SIG-M5 (cell line): Measurements from ENCODE around the gene THBS3.
A peak's percentile ranks its signal among the peaks of the same experiment; 100 is the strongest.
"Not testable (repeated sequence)": the region's sequence is repeated elsewhere in the genome, so short reads cannot be mapped to it uniquely, and the experiment has no call there.

Source experiments
- DNase-seq: peaks from one replicate; lab custom pipeline; 2025; lab: John Stamatoyannopoulos, UW

Gene THBS3

GRCh38 chr1:155207806-155208540, at the start of gene THBS3:
TSS of gene THBS3 (minus strand) at chr1:155207897. CDS start at chr1:155207876, 21 bp downstream.
- DNase-seq = no peak

DNA sequence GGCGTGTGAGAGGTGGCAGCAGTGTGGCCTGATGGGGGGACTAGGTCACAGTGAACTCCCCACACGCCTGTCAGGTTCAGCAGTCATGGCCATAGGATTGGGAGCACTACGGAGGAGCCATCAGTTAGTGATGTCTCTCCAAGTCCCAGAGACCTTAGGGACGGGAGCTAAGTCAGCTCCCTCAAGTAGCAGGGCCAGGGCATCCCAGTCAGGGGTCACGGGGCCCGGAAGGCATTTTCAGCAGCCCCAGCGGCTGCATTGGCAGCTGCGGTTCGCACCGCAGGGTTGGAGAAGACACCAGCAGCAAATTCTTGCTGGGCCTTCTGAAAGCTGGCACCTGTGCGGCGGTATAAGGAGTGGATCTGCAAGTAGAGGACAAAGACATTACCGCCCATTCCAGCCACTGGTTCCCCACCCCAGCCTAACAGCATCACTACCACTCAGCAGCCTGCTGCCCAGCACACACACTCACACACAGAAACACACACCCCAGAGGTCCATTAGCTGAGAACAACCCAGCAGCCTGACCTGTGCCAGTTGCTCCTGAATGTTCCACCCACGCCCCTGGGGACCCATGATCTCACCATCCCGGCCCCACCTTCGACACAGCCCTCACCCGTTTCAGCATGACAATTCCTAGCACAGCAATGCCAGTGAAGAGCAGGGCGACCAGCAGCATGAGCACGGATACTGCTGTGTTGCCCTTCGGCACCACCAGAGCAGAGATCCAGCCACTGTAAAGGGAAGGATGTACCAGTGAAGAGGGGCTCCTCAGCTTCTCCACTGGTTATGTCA, 48.6 kb upstream of the THBS3 start:
- no peak for DNase-seq

DNA sequence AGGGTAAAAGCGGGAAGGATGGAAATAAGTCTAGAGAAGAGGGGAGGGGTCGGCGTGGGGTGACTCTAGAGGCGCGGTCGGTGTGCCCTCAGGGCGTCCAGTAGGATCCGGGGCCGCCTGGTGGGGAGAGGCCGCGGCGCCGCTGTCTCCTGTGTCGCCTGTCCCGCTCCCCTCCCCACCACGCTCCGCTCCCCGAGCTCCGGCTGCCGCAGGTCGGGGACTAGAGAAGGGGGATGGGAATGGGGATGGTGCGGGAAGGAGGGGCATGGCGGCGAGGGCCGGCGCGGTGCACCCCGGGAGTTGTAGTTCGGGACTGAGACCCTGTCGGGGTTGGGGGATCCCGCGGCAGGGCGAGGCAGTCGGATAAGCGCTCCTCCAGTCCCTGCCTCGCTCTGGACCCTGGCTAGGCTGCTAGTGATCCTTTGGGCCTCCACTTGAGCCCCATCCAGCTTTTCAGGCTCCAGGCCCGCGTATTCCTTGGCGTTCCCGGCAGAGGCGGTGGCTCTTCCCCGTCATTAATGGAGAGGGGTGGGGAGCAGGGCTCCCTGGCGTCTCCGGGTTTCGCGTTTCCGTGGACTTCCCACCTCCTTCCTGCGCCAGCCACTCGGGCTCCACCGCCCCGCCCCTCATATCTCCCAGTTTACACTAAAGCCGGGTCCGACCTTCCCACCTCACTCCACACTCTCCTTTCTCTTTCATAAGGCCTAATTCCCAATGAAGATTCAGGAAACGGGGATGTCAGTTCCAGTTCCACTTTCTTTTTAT, 47.7 kb upstream of the THBS3 start, which contains the start of gene ENTREP3:
ENTREP3 (minus strand) TSS at position 241 of the 765 bp plus-strand sequence. CDS start 606 bp downstream, outside the sequence.
- no peak for DNase-seq

- DNase-seq = no peak
These were observed 47.1 kb upstream of the THBS3 start for GRCh38 chr1:155254714-155255242.

- DNase-seq = no peak
These were observed 46.6 kb upstream of the THBS3 start for GRCh38 chr1:155254228-155254713.

- no peak for DNase-seq
These were observed 46.1 kb upstream of the THBS3 start for GRCh38 chr1:155253797-155254196.

DNA sequence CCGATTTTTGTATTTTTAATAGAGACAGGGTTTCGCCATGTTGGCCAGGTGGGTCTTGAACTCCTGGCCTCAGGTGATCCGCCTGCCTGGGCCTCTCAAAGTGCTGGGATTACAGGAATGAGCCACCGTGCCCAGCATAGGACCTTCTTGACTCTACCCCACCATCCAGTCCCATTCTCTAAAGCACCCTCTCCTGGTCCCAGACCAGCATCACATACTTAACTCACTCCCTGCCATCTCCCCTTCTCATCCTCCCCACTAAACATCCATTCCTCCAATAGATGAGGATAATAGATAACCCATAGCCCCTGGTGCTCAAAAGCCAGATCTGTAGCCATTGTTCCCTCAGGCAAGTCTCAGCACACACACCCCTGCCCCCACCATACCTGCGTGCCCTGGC, 45.5 kb upstream of the THBS3 start:
- DNase-seq = no peak

DNA sequence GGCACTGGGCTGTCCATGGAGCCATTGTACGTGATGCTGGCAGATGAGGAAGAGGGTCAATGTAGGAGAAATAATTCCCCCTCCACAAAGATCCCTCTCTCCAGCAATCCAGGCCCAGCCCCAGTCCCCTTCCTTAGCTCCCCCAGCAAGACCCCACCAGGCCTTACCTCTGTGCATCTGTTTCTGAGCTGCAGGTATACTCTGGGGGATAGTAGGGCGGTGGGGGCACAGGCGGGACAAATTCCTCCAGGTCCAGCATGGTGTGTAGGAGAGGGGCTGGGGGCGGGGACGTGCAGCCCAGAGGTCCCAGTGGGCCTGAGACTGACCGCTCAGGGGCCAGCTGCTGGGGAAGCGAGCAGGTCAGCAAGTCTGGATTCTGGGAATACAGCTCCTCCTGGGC, 43.9 kb upstream of the THBS3 start:
- DNase-seq = no peak

DNA sequence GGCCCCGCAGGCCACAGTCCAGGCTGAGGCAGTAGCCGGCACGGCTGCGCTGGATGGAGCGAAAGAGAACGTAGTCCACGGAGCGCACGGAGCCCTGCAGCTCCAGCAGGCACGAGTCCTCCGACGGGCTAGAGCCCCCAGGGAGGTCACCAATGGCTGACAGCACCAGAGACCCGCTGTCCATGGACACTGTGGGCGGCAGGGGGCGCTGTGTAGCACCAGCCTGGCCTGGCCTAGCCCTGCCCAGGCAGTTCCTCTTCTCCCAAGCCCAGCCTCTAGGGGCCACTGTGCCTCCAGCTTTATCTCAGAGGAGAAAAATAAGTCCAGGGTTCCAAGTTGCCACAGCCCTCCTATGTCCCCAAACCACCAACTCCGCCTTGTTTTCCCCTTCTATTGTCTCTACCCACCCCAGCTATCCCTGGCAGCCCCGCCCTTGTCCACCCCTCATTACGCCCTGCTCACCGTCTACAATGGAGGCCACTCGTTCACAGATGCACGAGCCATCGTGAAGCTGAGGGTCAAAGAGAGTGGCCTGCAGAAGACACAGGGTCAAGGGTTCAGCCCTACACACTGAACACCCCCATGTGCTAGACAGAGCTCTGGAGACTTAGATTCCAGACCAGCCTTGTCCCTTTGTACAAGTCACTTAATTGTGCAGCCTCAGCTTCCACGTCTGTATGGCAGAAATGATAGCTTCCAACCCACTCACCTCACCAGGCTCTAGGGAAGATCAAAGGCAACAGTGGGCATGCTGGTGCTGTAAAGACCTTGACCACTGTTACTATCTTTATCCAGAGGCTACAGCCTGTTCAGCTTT, 43.1 kb upstream of the THBS3 start:
- DNase-seq = peak; percentile 79

DNA sequence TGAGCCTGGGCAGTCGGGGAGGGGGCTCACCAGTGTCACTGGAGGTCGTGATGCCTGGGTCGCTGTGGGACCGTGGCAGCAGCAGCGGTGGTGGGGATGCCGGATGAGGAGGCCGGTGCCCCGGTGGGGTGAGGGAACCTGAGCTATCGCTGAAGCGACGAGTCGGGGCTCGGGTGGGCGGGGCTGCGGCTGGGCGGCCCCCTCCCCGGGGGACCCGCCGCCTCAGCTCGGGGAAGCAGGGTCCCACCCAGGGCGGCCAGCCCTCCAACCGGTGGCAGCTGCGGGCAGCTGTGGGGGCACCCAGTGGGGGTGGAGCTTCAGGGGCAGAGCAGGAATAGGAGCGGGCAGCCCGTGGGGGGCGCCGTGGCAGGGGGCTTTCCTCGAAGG, 42.5 kb upstream of the THBS3 start:
- no peak for DNase-seq

DNA sequence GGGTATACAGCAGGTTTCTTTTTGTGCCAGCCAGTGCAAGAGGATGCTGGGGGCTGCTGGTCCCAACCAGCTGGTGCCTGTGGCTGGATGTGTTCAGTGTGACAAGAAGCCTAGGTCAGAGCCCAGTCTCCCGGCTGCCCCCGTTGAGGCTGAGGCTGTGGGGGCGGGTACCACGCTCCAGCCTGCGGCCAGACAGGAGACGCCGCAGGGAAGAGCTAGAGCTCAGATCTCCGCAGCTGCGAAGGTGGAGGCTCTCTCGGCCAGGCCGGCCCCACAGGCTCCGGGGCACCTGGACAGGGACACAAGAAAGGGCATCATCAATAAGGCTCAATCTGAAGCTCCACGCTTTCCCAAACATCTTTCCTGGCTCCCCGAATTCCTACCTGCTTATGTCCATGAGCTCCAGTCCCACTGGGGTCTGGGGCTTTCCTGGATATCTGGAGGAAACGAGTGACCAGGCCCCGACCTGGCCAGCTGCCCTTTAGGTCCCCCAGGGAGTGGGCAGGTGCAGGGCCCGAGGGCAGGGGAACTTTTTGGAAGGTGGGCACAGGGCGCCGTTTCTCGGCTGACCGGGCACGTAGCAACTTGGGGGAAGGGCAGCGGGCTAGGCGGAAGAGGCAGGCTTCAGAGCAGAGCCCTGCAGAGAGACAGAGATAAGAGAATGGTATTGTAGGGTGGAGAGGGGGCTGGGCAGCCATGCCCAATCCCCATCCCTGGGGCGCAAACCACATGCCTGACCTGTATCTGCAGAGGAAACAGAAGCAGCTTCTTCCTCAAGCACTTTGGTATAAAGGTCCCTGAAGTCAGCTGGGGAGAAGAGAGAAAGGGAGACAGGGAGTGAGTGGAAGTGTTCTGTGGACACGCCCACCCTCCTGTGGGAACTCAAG, 40.2 kb upstream of the THBS3 start:
- DNase-seq = no peak

GRCh38 chr1:155246796-155247195, 39.1 kb upstream of the THBS3 start:
- not testable (repeated sequence) for DNase-seq

GRCh38 chr1:155245163-155245524, 37.4 kb upstream of the THBS3 start:
- DNase-seq = no peak

GRCh38 chr1:155244368-155245162, 36.9 kb upstream of the THBS3 start:
- DNase-seq = peak; percentile 99

GRCh38 chr1:155242805-155243358, 35.2 kb upstream of the THBS3 start:
- no peak for DNase-seq

- DNase-seq = no peak
These were observed 34.2 kb upstream of the THBS3 start for GRCh38 chr1:155241841-155242264.

DNA sequence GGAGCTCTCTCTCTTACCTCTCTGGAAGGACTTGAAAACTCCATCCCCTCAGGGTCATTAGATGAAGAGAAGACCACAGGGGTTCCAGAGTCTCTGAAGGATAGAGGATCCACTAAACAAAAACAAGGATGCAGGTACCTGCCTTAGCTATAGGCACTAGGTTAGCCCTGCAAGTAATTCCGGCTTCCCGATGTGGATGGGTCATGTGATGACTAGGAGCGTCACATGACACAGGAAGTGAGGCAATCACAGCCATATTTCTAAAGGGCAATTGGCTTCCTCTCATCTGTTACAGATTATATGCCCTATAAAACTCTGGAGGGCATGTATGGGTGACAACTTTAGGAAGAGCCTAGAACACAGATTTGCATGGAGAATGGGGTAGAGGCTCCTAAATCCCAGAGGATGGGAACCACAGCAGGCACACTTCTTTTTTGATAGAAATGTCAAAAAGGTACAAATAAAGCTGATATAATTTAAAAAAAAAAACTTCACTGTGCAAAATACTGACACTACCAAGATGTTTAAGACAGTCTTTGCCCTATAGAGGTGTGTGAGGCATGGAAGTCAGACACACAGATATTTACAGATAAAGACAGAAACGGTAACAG, 33.5 kb upstream of the THBS3 start:
- DNase-seq = no peak

DNA sequence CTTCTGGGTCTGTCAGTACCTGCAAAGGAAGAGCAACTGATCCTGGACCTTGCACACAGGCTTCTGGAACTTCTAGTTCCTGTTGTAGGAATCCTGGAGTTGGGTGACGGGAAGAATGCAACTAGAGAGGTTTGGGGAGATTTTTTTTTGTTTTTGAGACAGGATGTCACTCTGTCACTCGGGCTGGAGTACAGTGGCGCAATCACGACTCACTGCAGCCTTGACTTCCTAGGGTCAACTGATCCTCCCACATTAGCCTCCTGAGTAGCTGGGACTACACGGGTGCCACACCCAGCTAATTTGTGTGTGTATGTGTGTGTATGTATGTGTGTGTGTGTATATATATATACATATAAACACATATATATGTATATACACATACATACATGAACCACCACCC, 28.8 kb upstream of the THBS3 start:
- DNase-seq = no peak

- not testable (repeated sequence) for DNase-seq
These were observed 27.7 kb upstream of the THBS3 start for GRCh38 chr1:155235375-155235774.
